ENCODE data around the gene GOLGA8G. TPM values are rescaled to one million over a fixed set of nuclear protein-coding genes. Genes with fewer than 3 reads are reported as not detected.
"Not testable (repeated sequence)": the region's sequence is repeated elsewhere in the genome, so short reads cannot be mapped to it uniquely, and the experiment has no call there.

Gene GOLGA8G
- not detected for total RNA-seq

- H3K27me3 ChIP-seq (replicated peaks; ENCODE audit: insufficient read depth); H3K36me3 ChIP-seq; H3K27ac ChIP-seq; H3K4me1 ChIP-seq (ENCODE audit: control insufficient read depth in 1 of 2, low read depth in 2 of 2); H3K9me3 ChIP-seq; DNase-seq (ENCODE audit: low spot score); ATAC-seq (ENCODE audit: insufficient number of reproducible peaks, low FRiP score, low read depth); H3K4me3 ChIP-seq: not testable (repeated sequence)
Measured at GRCh38 chr15:28532954-28533353, at the start of gene GOLGA8G. Gene GOLGA8G, minus strand, starts transcription at chr15:28532971. Its CDS starts 62 bp downstream, at chr15:28532909.

GRCh38 chr15:28573351-28573750 is 40.6 kb upstream of the GOLGA8G start:
- not testable (repeated sequence) for H3K27me3 ChIP-seq (replicated peaks; ENCODE audit: insufficient read depth); H3K4me1 ChIP-seq (ENCODE audit: control insufficient read depth in 1 of 2, low read depth in 2 of 2); H3K4me3 ChIP-seq; H3K27ac ChIP-seq; H3K9me3 ChIP-seq; DNase-seq (ENCODE audit: low spot score); H3K36me3 ChIP-seq; ATAC-seq (ENCODE audit: insufficient number of reproducible peaks, low FRiP score, low read depth)

- H3K27me3 ChIP-seq (replicated peaks; ENCODE audit: insufficient read depth); H3K36me3 ChIP-seq; H3K4me1 ChIP-seq (ENCODE audit: control insufficient read depth in 1 of 2, low read depth in 2 of 2); H3K27ac ChIP-seq; ATAC-seq (ENCODE audit: insufficient number of reproducible peaks, low FRiP score, low read depth); H3K4me3 ChIP-seq; DNase-seq (ENCODE audit: low spot score); H3K9me3 ChIP-seq: not testable (repeated sequence)
Measured at GRCh38 chr15:28553268-28553667, 20.5 kb upstream of the GOLGA8G start, which contains the start of gene GOLGA6L25. Gene GOLGA6L25, plus strand, starts transcription at chr15:28553568. Its CDS starts 61 bp downstream, at chr15:28553629.

GRCh38 chr15:28515208-28515607 is 17.6 kb downstream of the GOLGA8G start:
- not testable (repeated sequence) for H3K36me3 ChIP-seq; H3K4me1 ChIP-seq (ENCODE audit: control insufficient read depth in 1 of 2, low read depth in 2 of 2); H3K4me3 ChIP-seq; H3K27ac ChIP-seq; ATAC-seq (ENCODE audit: insufficient number of reproducible peaks, low FRiP score, low read depth); H3K9me3 ChIP-seq; H3K27me3 ChIP-seq (replicated peaks; ENCODE audit: insufficient read depth); DNase-seq (ENCODE audit: low spot score)

- H3K36me3 ChIP-seq; H3K4me1 ChIP-seq (ENCODE audit: control insufficient read depth in 1 of 2, low read depth in 2 of 2); H3K9me3 ChIP-seq; ATAC-seq (ENCODE audit: insufficient number of reproducible peaks, low FRiP score, low read depth); H3K27me3 ChIP-seq (replicated peaks; ENCODE audit: insufficient read depth); H3K27ac ChIP-seq; DNase-seq (ENCODE audit: low spot score); H3K4me3 ChIP-seq: not testable (repeated sequence)
Measured at GRCh38 chr15:28514128-28514527, 18.6 kb downstream of the GOLGA8G start.

- H3K4me1 ChIP-seq (ENCODE audit: control insufficient read depth in 1 of 2, low read depth in 2 of 2); H3K4me3 ChIP-seq; H3K36me3 ChIP-seq; H3K9me3 ChIP-seq; DNase-seq (ENCODE audit: low spot score); H3K27ac ChIP-seq; H3K27me3 ChIP-seq (replicated peaks; ENCODE audit: insufficient read depth); ATAC-seq (ENCODE audit: insufficient number of reproducible peaks, low FRiP score, low read depth): not testable (repeated sequence)
Measured at GRCh38 chr15:28508217-28508889, 24.4 kb downstream of the GOLGA8G start.

- not testable (repeated sequence) for H3K4me3 ChIP-seq; ATAC-seq (ENCODE audit: insufficient number of reproducible peaks, low FRiP score, low read depth); H3K27ac ChIP-seq; H3K9me3 ChIP-seq; H3K36me3 ChIP-seq; H3K27me3 ChIP-seq (replicated peaks; ENCODE audit: insufficient read depth); H3K4me1 ChIP-seq (ENCODE audit: control insufficient read depth in 1 of 2, low read depth in 2 of 2); DNase-seq (ENCODE audit: low spot score)
Measured at GRCh38 chr15:28481340-28481739, 51.4 kb downstream of the GOLGA8G start.

Other genes starting within 250 kb of the GOLGA8G start
- gene HERC2, start 210.8 kb downstream of the GOLGA8G start, total RNA-seq, result 10 to 100 TPM; 50.9 to 62.0 TPM
- gene GOLGA6L24, start 174.9 kb downstream of the GOLGA8G start, total RNA-seq, result not detected
- not detected for gene GOLGA8F, start 154.3 kb downstream of the GOLGA8G start, total RNA-seq
- gene GOLGA6L25, start 20.6 kb upstream of the GOLGA8G start, total RNA-seq, result not detected
- under 1 TPM in 1 of 2 donors, not detected in 1; 0.81 TPM for gene GOLGA8M, start 179.4 kb upstream of the GOLGA8G start, total RNA-seq

Measured in thoracic aorta (tissue), 2 donors.